Loucy (cell line): ENCODE measurements around the gene TSPAN17.

ENCODE experiments used
- H2AFZ ChIP-seq: fragments of 200-600 bp; sonication (generic); 2 replicates; pipeline ENCODE4 v1.6.0; 2016; ENCODE audit warnings: antibody characterized with exemption, mild to moderate bottlenecking, low read length, moderate library complexity
- H3F3A ChIP-seq: fragments of 200-600 bp; 2 replicates; pipeline ENCODE4 v1.6.0; 2016; ENCODE audit warnings: antibody characterized with exemption, low read depth, mild to moderate bottlenecking
- H3K27me3 ChIP-seq: fragments of 200-600 bp; sonication (generic); 2 replicates; pipeline ENCODE4 v1.6.1; 2014; ENCODE audit warnings: low read length, mild to moderate bottlenecking; ENCODE audit not compliant: insufficient read depth, poor library complexity, severe bottlenecking
- H3K36me3 ChIP-seq: fragments of 200-600 bp; sonication (generic); 2 replicates; pipeline ENCODE4 v1.6.1; 2016; ENCODE audit warnings: low read length; ENCODE audit not compliant: insufficient read depth
- H3K4me1 ChIP-seq: fragments of 200-600 bp; sonication (generic); 2 replicates; pipeline ENCODE4 v1.5.1; 2014; ENCODE audit warnings: low read length, mild to moderate bottlenecking; ENCODE audit not compliant: insufficient read depth, poor library complexity, severe bottlenecking
- H3K4me2 ChIP-seq: fragments of 200-600 bp; sonication (generic); 2 replicates; pipeline ENCODE4 v1.6.0; 2014; ENCODE audit warnings: antibody characterized with exemption, low read length, low read depth, mild to moderate bottlenecking; ENCODE audit not compliant: poor library complexity, severe bottlenecking
- H3K4me3 ChIP-seq: fragments of 200-600 bp; sonication (generic); 2 replicates; pipeline ENCODE4 v1.5.1; 2014; ENCODE audit warnings: low read length, mild to moderate bottlenecking, mixed read lengths; ENCODE audit not compliant: poor library complexity, severe bottlenecking
- H3K79me2 ChIP-seq: fragments of 200-600 bp; sonication (generic); 2 replicates; pipeline ENCODE4 v1.6.1; 2014; ENCODE audit warnings: low read length; ENCODE audit not compliant: insufficient read depth
- H3K9ac ChIP-seq: fragments of 200-600 bp; sonication (generic); 2 replicates; pipeline ENCODE4 v1.6.0; 2014; ENCODE audit warnings: mild to moderate bottlenecking, low read depth, low read length, moderate library complexity; ENCODE audit not compliant: poor library complexity, severe bottlenecking
- H3K9me2 ChIP-seq: fragments of 200-600 bp; sonication (generic); replicated peaks from 2 replicates; pipeline ENCODE4 v1.6.1; 2016; ENCODE audit warnings: low read depth, low read length, mixed read lengths
- H3K9me3 ChIP-seq: fragments of 200-600 bp; sonication (generic); 2 replicates; pipeline ENCODE4 v1.6.1; 2014; ENCODE audit warnings: mild to moderate bottlenecking, antibody characterized with exemption, low read length, low read depth; ENCODE audit not compliant: insufficient read depth
- H4K20me1 ChIP-seq: fragments of 200-600 bp; sonication (generic); 2 replicates; pipeline ENCODE4 v1.6.0; 2014; ENCODE audit warnings: antibody characterized with exemption, low read length, mild to moderate bottlenecking; ENCODE audit not compliant: insufficient read depth, poor library complexity, severe bottlenecking
- EZH2phosphoT487 ChIP-seq: fragments of 200-600 bp; IDR thresholded peaks from 2 replicates; pipeline ENCODE4 v1.6.1; 2018; ENCODE audit warnings: antibody characterized with exemption, mild to moderate bottlenecking, moderate library complexity, borderline replicate concordance
- TF ChIP-seq, protein P1 (sequence below): fragments of 200-600 bp; sonication (generic); conservative IDR thresholded peaks from 2 replicates; pipeline ENCODE4 v1.5.1; 2014; ENCODE audit warnings: mild to moderate bottlenecking, antibody characterized with exemption, low read length

Gene TSPAN17

GRCh38 chr5:176631383-176632200 lies 15.7 kb upstream of the TSPAN17 start:
- no peaks in the 10 kb centered on the region for H3K4me1 ChIP-seq
- H3K9me2 ChIP-seq, result no peaks in the 10 kb centered on the region
- H3K4me2 ChIP-seq, result no peak overlapping the region
- H3F3A ChIP-seq, result no peaks in the 10 kb centered on the region
- H4K20me1 ChIP-seq, result no peaks in the 10 kb centered on the region
- TF ChIP-seq EZH2phosphoT487, result no peak
- TF ChIP-seq, protein P1, sequence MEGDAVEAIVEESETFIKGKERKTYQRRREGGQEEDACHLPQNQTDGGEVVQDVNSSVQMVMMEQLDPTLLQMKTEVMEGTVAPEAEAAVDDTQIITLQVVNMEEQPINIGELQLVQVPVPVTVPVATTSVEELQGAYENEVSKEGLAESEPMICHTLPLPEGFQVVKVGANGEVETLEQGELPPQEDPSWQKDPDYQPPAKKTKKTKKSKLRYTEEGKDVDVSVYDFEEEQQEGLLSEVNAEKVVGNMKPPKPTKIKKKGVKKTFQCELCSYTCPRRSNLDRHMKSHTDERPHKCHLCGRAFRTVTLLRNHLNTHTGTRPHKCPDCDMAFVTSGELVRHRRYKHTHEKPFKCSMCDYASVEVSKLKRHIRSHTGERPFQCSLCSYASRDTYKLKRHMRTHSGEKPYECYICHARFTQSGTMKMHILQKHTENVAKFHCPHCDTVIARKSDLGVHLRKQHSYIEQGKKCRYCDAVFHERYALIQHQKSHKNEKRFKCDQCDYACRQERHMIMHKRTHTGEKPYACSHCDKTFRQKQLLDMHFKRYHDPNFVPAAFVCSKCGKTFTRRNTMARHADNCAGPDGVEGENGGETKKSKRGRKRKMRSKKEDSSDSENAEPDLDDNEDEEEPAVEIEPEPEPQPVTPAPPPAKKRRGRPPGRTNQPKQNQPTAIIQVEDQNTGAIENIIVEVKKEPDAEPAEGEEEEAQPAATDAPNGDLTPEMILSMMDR, result no peak
- no peaks in the 10 kb centered on the region for H3K27me3 ChIP-seq
- no peak overlapping the region for H3K9ac ChIP-seq
- H3K36me3 ChIP-seq, result no peaks in the 10 kb centered on the region
- no peaks in the 10 kb centered on the region for H3K9me3 ChIP-seq
- H3K79me2 ChIP-seq, result no peaks in the 10 kb centered on the region
- no peak overlapping the region for H2AFZ ChIP-seq
- no peak overlapping the region for H3K4me3 ChIP-seq

- no peaks in the 10 kb centered on the region for H3K27me3 ChIP-seq
- H2AFZ ChIP-seq, result no peak overlapping the region
- no peak overlapping the region for H3K4me3 ChIP-seq
- no peak overlapping the region for H3K4me2 ChIP-seq
- no peaks in the 10 kb centered on the region for H3F3A ChIP-seq
- no peak overlapping the region for H3K9ac ChIP-seq
- no peaks in the 10 kb centered on the region for H3K4me1 ChIP-seq
- no peaks in the 10 kb centered on the region for H3K9me3 ChIP-seq
- no peaks in the 10 kb centered on the region for H3K9me2 ChIP-seq
- no peaks in the 10 kb centered on the region for H3K79me2 ChIP-seq
- no peaks in the 10 kb centered on the region for H3K36me3 ChIP-seq
- TF ChIP-seq EZH2phosphoT487, result no peak
- TF ChIP-seq, protein P1, result no peak
- no peaks in the 10 kb centered on the region for H4K20me1 ChIP-seq
These were observed 14.5 kb upstream of the TSPAN17 start for GRCh38 chr5:176632745-176633144.

GRCh38 chr5:176633598-176633997 lies 13.7 kb upstream of the TSPAN17 start:
- Histone ChIP-seq H3K79me2 (no peaks in the 10 kb centered on the region), H3K27me3 (no peaks in the 10 kb centered on the region), H3K9me3 (no peaks in the 10 kb centered on the region), H3K36me3 (no peaks in the 10 kb centered on the region), H3K9me2 (no peaks in the 10 kb centered on the region), H3K4me3 (no peak overlapping the region), H4K20me1 (no peaks in the 10 kb centered on the region), H3K4me2 (no peak overlapping the region), H2AFZ (no peak overlapping the region), H3F3A (no peaks in the 10 kb centered on the region), H3K4me1 (no peaks in the 10 kb centered on the region), H3K9ac (no peak overlapping the region)
- TF ChIP-seq, protein P1, result no peak
- TF ChIP-seq EZH2phosphoT487, result no peak
